WTC11 (cell line): ENCODE results near the gene PBX4. TPM values are rescaled to one million over a fixed set of nuclear protein-coding genes. Genes with fewer than 3 reads are reported as not detected.

Source experiments
- ATAC-seq: fragments of 200-7000 bp; cut with Tn5 transposase; 2 replicates; pipeline ENCODE4 v1.10.0; 2021; ENCODE audit warnings: mild to moderate bottlenecking, moderate library complexity
- CTCF ChIA-PET: fragments of 300-600 bp; sonication (Branson Sonifier 250); formaldehyde crosslinking; loops from one replicate; lab custom pipeline; 2021; ENCODE audit warnings: antibody characterized with exemption; lab: Charles Lee
- POLR2A ChIA-PET: fragments of 350-600 bp; sonication (Branson Sonifier 250); formaldehyde crosslinking; loops from one replicate; lab custom pipeline; 2021; ENCODE audit warnings: antibody characterized with exemption; lab: Charles Lee
- DNase-seq: peaks from one replicate; pipeline ENCODE4 v3.0.0; 2021; ENCODE audit warnings: low spot score
- H3K27ac Mint-ChIP-seq: 2 replicates; pipeline ENCODE4 v1.8.0; 2021; ENCODE audit warnings: mixed read lengths
- H3K27me3 Mint-ChIP-seq: 2 replicates; pipeline ENCODE4 v1.8.0; 2021; ENCODE audit warnings: low read depth, mild to moderate bottlenecking, moderate library complexity, mixed read lengths
- H3K36me3 Mint-ChIP-seq: 2 replicates; pipeline ENCODE4 v1.8.0; 2021; ENCODE audit warnings: mixed read lengths
- H3K4me1 Mint-ChIP-seq: 2 replicates; pipeline ENCODE4 v1.8.0; 2022; ENCODE audit warnings: mixed read lengths
- H3K4me3 Mint-ChIP-seq: 2 replicates; pipeline ENCODE4 v1.8.0; 2021; ENCODE audit warnings: mild to moderate bottlenecking, moderate library complexity, mixed read lengths
- H3K9me3 Mint-ChIP-seq: 2 replicates; pipeline ENCODE4 v1.8.0; 2021; ENCODE audit warnings: mixed read lengths
- ELF4 ChIP-seq: sonication (generic); formaldehyde crosslinking; IDR thresholded peaks from 2 replicates; pipeline ENCODE4 v1.8.1; 2022; ENCODE audit warnings: low read depth, mild to moderate bottlenecking, moderate library complexity, missing genetic modification reagents
- HMGA2 ChIP-seq: fragments of 250-450 bp; sonication (Bioruptor Pico); IDR thresholded peaks from 2 replicates; pipeline ENCODE4 v1.4.0; 2021; ENCODE audit warnings: mild to moderate bottlenecking, moderate library complexity
- NFATC4 ChIP-seq: fragments of 250-450 bp; sonication (Bioruptor Pico); IDR thresholded peaks from 2 replicates; pipeline ENCODE4 v1.9.0; 2021; ENCODE audit warnings: mild to moderate bottlenecking
- OVOL2 ChIP-seq: fragments of 250-450 bp; sonication (Bioruptor Pico); IDR thresholded peaks from 2 replicates; pipeline ENCODE4 v1.9.0; 2021; ENCODE audit warnings: mild to moderate bottlenecking, borderline replicate concordance
- TCF7 ChIP-seq: sonication (generic); formaldehyde crosslinking; IDR thresholded peaks from 2 replicates; pipeline ENCODE4 v1.8.0; 2022; ENCODE audit warnings: mild to moderate bottlenecking, low read depth, missing genetic modification reagents, moderate library complexity
- TEAD1 ChIP-seq: sonication (generic); formaldehyde crosslinking; IDR thresholded peaks from 2 replicates; pipeline ENCODE4 v1.8.0; 2022; ENCODE audit warnings: mild to moderate bottlenecking, missing genetic modification reagents
- TEAD4 ChIP-seq: sonication (generic); formaldehyde crosslinking; IDR thresholded peaks from 2 replicates; pipeline ENCODE4 v1.8.0; 2022; ENCODE audit warnings: mild to moderate bottlenecking, missing genetic modification reagents
- ZNF219 ChIP-seq: sonication (generic); formaldehyde crosslinking; IDR thresholded peaks from 2 replicates; pipeline ENCODE4 v1.8.0; 2023; ENCODE audit warnings: missing genetic modification reagents, mild to moderate bottlenecking, borderline replicate concordance
- ZNF317 ChIP-seq: sonication (generic); formaldehyde crosslinking; IDR thresholded peaks from 2 replicates; pipeline ENCODE4 v1.8.1; 2023; ENCODE audit warnings: low read depth, mild to moderate bottlenecking, moderate library complexity, missing genetic modification reagents, borderline replicate concordance
- ZNF396 ChIP-seq: fragments of 250-450 bp; sonication (Bioruptor Pico); IDR thresholded peaks from 2 replicates; pipeline ENCODE4 v1.8.0; 2021; ENCODE audit warnings: mild to moderate bottlenecking, moderate library complexity, borderline replicate concordance
- ZNF423 ChIP-seq: fragments of 250-450 bp; sonication (Bioruptor Pico); IDR thresholded peaks from 2 replicates; pipeline ENCODE4 v2.1.2; 2022; ENCODE audit warnings: mild to moderate bottlenecking, moderate library complexity
- total RNA-seq: library from RNA; stranded (reverse); gene quantifications from 3 replicates; pipeline ENCODE4 v1.2.3, GENCODE V29; 2021
- TF ChIP-seq, protein P1 (sequence below): sonication (generic); formaldehyde crosslinking; IDR thresholded peaks from 2 replicates; pipeline ENCODE4 v1.8.0; 2022; ENCODE audit warnings: mild to moderate bottlenecking, missing genetic modification reagents
- TF ChIP-seq, protein P2 (sequence below): sonication (generic); formaldehyde crosslinking; IDR thresholded peaks from 2 replicates; pipeline ENCODE4 v1.8.1; 2022; ENCODE audit warnings: mild to moderate bottlenecking, missing genetic modification reagents, moderate library complexity, borderline replicate concordance
- TF ChIP-seq, protein P3 (sequence below): fragments of 250-450 bp; sonication (Bioruptor Pico); IDR thresholded peaks from 2 replicates; pipeline ENCODE4 v1.9.0; 2021; ENCODE audit warnings: mild to moderate bottlenecking, borderline replicate concordance
- TF ChIP-seq, protein P4 (sequence below): fragments of 250-450 bp; sonication (Bioruptor Pico); IDR thresholded peaks from 2 replicates; pipeline ENCODE4 v2.1.2; 2022; ENCODE audit warnings: mild to moderate bottlenecking, moderate library complexity
- TF ChIP-seq, protein P5 (sequence below): fragments of 250-450 bp; sonication (Bioruptor Pico); IDR thresholded peaks from 2 replicates; pipeline ENCODE4 v1.9.0; 2021; ENCODE audit warnings: mild to moderate bottlenecking
- TF ChIP-seq, protein P6 (sequence below): fragments of 250-450 bp; sonication (Bioruptor Pico); conservative IDR thresholded peaks from 2 replicates; pipeline ENCODE4 v1.9.0; 2021; ENCODE audit warnings: mild to moderate bottlenecking
- TF ChIP-seq, protein P7 (sequence below): sonication (generic); formaldehyde crosslinking; IDR thresholded peaks from 2 replicates; pipeline ENCODE4 v1.8.1; 2023; ENCODE audit warnings: mild to moderate bottlenecking, missing genetic modification reagents, borderline replicate concordance

PBX4 gene
- total RNA-seq, 1 experiment from 2014 or later: 3.2 TPM

DNA sequence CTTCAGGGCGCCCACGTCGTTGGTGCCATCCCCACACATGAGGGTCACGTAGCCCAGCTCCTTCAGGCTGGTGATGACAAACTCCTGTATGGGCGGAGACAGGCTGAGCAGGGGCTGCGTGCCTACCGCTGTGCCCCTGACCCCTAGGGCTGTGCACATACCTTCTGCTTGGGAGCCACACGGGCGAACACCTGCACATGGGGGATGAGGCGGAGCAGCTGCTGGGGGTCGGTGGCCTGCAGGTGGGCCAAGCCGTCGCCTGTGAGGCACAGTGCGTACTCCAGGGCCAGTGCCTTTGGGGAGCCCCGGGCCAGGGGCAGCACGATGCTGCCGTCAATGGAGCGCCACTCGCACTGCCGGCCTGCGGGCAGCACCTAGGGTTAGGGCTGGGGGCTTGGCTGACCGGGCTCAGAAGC lies 31.1 kb upstream of the PBX4 start (continued):
- TF ChIP-seq, protein P1, sequence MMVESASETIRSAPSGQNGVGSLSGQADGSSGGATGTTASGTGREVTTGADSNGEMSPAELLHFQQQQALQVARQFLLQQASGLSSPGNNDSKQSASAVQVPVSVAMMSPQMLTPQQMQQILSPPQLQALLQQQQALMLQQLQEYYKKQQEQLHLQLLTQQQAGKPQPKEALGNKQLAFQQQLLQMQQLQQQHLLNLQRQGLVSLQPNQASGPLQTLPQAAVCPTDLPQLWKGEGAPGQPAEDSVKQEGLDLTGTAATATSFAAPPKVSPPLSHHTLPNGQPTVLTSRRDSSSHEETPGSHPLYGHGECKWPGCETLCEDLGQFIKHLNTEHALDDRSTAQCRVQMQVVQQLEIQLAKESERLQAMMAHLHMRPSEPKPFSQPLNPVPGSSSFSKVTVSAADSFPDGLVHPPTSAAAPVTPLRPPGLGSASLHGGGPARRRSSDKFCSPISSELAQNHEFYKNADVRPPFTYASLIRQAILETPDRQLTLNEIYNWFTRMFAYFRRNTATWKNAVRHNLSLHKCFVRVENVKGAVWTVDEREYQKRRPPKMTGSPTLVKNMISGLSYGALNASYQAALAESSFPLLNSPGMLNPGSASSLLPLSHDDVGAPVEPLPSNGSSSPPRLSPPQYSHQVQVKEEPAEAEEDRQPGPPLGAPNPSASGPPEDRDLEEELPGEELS (CRISPR knock-in tag): no peak
- TF ChIP-seq HMGA2 (CRISPR knock-in tag): no peak
- TF ChIP-seq, protein P2, sequence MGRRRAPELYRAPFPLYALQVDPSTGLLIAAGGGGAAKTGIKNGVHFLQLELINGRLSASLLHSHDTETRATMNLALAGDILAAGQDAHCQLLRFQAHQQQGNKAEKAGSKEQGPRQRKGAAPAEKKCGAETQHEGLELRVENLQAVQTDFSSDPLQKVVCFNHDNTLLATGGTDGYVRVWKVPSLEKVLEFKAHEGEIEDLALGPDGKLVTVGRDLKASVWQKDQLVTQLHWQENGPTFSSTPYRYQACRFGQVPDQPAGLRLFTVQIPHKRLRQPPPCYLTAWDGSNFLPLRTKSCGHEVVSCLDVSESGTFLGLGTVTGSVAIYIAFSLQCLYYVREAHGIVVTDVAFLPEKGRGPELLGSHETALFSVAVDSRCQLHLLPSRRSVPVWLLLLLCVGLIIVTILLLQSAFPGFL (CRISPR knock-in tag): no peak
- TF ChIP-seq ELF4 (CRISPR knock-in tag): no peak
- TF ChIP-seq, all 79 proteins: peak for 0

DNA sequence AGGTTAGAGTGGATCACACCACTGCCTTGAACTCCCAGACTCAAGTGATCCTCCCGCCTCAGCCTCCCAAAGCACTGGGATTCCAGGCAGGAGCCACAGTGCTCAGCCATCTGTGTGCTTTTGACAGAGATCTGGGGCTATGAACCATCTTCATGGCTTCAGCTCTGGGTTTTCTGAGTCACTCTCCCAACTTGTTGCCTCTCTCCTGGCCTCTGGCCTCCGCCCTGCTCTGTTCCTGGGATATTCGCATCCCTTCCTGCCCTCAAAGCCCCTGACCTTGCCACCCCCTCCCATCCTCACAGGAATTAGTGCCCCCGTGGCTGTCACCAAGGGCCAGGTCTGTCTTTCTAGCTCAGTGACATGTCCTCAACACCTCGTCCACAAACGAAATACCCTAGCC lies 30.7 kb upstream of the PBX4 start:
- Mint-ChIP-seq H3K9me3 (no peaks in the 10 kb centered on the region), H3K36me3 (peaks cover 50% of the 10 kb centered on the region), H3K27me3 (no peaks in the 10 kb centered on the region), H3K4me3 (no peak overlapping the region), H3K27ac (no peak overlapping the region), H3K4me1 (no peaks in the 10 kb centered on the region)
- POLR2A ChIA-PET: no interaction called here
- DNase-seq: no peak
- CTCF ChIA-PET: no interaction called here
- ATAC-seq: no peak
- TF ChIP-seq ZNF317 (CRISPR knock-in tag) (no peak), OVOL2 (CRISPR knock-in tag) (no peak), ZNF423 (CRISPR knock-in tag) (no peak), TEAD4 (no peak), ZNF396 (no peak), TCF7 (CRISPR knock-in tag) (no peak), NFATC4 (CRISPR knock-in tag) (no peak), ZNF219 (no peak), ELF4 (CRISPR knock-in tag) (no peak), TEAD1 (CRISPR knock-in tag) (no peak)
- TF ChIP-seq, protein P3, sequence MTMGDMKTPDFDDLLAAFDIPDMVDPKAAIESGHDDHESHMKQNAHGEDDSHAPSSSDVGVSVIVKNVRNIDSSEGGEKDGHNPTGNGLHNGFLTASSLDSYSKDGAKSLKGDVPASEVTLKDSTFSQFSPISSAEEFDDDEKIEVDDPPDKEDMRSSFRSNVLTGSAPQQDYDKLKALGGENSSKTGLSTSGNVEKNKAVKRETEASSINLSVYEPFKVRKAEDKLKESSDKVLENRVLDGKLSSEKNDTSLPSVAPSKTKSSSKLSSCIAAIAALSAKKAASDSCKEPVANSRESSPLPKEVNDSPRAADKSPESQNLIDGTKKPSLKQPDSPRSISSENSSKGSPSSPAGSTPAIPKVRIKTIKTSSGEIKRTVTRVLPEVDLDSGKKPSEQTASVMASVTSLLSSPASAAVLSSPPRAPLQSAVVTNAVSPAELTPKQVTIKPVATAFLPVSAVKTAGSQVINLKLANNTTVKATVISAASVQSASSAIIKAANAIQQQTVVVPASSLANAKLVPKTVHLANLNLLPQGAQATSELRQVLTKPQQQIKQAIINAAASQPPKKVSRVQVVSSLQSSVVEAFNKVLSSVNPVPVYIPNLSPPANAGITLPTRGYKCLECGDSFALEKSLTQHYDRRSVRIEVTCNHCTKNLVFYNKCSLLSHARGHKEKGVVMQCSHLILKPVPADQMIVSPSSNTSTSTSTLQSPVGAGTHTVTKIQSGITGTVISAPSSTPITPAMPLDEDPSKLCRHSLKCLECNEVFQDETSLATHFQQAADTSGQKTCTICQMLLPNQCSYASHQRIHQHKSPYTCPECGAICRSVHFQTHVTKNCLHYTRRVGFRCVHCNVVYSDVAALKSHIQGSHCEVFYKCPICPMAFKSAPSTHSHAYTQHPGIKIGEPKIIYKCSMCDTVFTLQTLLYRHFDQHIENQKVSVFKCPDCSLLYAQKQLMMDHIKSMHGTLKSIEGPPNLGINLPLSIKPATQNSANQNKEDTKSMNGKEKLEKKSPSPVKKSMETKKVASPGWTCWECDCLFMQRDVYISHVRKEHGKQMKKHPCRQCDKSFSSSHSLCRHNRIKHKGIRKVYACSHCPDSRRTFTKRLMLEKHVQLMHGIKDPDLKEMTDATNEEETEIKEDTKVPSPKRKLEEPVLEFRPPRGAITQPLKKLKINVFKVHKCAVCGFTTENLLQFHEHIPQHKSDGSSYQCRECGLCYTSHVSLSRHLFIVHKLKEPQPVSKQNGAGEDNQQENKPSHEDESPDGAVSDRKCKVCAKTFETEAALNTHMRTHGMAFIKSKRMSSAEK (CRISPR knock-in tag): no peak
- TF ChIP-seq, protein P4, sequence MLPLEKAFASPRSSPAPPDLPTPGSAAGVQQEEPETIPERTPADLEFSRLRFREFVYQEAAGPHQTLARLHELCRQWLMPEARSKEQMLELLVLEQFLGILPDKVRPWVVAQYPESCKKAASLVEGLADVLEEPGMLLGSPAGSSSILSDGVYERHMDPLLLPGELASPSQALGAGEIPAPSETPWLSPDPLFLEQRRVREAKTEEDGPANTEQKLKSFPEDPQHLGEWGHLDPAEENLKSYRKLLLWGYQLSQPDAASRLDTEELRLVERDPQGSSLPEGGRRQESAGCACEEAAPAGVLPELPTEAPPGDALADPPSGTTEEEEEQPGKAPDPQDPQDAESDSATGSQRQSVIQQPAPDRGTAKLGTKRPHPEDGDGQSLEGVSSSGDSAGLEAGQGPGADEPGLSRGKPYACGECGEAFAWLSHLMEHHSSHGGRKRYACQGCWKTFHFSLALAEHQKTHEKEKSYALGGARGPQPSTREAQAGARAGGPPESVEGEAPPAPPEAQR (CRISPR knock-in tag): no peak
- TF ChIP-seq, protein P5, sequence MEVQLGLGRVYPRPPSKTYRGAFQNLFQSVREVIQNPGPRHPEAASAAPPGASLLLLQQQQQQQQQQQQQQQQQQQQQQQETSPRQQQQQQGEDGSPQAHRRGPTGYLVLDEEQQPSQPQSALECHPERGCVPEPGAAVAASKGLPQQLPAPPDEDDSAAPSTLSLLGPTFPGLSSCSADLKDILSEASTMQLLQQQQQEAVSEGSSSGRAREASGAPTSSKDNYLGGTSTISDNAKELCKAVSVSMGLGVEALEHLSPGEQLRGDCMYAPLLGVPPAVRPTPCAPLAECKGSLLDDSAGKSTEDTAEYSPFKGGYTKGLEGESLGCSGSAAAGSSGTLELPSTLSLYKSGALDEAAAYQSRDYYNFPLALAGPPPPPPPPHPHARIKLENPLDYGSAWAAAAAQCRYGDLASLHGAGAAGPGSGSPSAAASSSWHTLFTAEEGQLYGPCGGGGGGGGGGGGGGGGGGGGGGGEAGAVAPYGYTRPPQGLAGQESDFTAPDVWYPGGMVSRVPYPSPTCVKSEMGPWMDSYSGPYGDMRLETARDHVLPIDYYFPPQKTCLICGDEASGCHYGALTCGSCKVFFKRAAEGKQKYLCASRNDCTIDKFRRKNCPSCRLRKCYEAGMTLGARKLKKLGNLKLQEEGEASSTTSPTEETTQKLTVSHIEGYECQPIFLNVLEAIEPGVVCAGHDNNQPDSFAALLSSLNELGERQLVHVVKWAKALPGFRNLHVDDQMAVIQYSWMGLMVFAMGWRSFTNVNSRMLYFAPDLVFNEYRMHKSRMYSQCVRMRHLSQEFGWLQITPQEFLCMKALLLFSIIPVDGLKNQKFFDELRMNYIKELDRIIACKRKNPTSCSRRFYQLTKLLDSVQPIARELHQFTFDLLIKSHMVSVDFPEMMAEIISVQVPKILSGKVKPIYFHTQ: no peak
- TF ChIP-seq, protein P6, sequence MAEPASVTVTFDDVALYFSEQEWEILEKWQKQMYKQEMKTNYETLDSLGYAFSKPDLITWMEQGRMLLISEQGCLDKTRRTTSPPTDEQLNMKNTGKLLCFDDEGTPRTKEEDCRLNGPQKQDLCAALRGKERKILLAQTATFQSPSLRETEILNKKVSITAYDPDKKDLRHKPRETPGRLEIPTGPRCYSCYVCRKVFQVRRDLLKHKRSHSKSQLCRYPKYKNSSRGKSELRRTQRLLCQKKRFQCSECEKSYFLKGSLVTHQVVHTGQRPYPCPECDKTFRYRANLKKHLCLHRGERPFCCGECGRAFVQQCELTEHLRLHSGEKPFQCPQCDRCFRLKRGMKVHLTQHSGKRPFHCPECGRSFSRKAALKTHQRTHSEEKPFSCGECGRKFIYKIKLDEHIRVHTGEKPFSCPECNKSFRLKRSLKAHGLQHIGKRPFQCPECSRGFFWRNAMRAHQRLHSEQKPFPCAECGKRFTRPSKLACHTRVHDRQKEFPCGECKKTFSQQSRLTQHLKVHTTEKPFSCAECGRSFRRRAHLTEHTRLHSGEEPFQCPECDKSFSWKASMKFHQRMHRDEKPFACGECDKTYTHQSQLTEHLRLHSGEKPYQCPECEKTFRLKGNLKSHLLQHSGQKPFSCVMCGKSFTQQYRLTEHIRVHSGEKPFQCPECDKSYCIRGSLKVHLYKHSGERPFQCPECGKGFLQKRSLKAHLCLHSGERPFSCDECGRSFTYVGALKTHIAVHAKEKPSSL (CRISPR knock-in tag): no peak
- TF ChIP-seq, protein P7, sequence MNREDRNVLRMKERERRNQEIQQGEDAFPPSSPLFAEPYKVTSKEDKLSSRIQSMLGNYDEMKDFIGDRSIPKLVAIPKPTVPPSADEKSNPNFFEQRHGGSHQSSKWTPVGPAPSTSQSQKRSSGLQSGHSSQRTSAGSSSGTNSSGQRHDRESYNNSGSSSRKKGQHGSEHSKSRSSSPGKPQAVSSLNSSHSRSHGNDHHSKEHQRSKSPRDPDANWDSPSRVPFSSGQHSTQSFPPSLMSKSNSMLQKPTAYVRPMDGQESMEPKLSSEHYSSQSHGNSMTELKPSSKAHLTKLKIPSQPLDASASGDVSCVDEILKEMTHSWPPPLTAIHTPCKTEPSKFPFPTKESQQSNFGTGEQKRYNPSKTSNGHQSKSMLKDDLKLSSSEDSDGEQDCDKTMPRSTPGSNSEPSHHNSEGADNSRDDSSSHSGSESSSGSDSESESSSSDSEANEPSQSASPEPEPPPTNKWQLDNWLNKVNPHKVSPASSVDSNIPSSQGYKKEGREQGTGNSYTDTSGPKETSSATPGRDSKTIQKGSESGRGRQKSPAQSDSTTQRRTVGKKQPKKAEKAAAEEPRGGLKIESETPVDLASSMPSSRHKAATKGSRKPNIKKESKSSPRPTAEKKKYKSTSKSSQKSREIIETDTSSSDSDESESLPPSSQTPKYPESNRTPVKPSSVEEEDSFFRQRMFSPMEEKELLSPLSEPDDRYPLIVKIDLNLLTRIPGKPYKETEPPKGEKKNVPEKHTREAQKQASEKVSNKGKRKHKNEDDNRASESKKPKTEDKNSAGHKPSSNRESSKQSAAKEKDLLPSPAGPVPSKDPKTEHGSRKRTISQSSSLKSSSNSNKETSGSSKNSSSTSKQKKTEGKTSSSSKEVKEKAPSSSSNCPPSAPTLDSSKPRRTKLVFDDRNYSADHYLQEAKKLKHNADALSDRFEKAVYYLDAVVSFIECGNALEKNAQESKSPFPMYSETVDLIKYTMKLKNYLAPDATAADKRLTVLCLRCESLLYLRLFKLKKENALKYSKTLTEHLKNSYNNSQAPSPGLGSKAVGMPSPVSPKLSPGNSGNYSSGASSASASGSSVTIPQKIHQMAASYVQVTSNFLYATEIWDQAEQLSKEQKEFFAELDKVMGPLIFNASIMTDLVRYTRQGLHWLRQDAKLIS: no peak
